Activated naive CD8-positive, alpha-beta T cell treated with anti-CD3 and anti-CD28 coated beads, Interleukin-2, amount 50 U/mL, for 16 hours (primary cell): ENCODE measurements around the gene TOMM70.
A peak's percentile ranks its signal among the peaks of the same experiment; 100 is the strongest.
"Not testable (repeated sequence)": the region's sequence is repeated elsewhere in the genome, so short reads cannot be mapped to it uniquely, and the experiment has no call there.

Source experiments
- DNase-seq: peaks from one replicate; pipeline ENCODE4 v3.0.0-alpha.2; 2020; ENCODE audit warnings: low read depth, low spot score

Gene TOMM70

DNA sequence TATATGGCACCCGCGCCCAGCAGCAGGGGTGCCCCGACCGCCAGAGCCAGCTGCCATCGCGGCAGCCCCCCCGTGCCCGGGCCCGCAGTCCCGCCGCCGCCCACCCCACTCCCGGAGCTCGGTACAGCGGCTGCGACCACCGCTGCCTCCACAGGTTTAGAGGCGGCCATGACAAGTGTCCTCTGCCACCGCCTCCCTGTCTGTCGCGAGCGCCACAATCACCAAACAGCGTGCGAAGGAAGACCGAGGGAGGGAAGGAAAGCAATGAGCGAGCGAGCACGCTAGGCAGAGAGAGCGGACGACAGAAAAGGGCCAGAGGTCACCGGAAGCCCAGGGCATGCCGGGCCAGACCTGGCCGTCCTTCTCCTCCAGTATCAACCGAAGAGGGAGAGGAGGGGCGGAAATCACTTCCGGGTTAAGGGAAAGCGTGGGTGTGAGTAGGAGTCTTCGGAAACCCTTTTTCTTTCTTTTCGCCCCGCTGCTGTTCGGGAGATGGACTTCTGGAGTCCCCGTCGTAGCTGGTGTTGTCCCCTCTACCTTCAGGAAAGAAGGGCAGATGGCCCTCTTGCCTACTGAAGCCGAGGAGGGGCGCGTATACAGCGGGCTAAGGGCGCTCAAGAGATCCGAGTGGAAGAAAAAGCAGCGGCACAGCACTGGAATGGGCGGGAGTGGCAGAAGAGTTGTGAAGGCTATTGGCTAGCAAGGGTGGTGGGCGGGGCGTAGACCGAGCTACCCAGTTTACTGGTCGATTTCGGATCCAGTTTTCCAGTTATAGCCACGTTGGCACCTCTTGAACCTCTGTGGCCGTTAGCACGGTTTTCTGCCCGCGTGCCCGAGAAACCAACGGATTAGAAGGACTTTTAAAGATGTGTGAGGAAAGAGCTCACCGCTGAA lies at the start of gene TOMM70, which contains the start of gene LNP1:
Gene TOMM70 (minus strand): TSS at position 310 of the 894 bp plus-strand sequence. CDS start 140 bp downstream, at position 170.
Gene LNP1 (plus strand): TSS at position 760 of the 894 bp plus-strand sequence. CDS start 28,191 bp downstream, outside the sequence.
- DNase-seq = peak; percentile 89

- DNase-seq = no peak
These were observed 48.3 kb upstream of the TOMM70 start for GRCh38 chr3:100449214-100449613.

DNA sequence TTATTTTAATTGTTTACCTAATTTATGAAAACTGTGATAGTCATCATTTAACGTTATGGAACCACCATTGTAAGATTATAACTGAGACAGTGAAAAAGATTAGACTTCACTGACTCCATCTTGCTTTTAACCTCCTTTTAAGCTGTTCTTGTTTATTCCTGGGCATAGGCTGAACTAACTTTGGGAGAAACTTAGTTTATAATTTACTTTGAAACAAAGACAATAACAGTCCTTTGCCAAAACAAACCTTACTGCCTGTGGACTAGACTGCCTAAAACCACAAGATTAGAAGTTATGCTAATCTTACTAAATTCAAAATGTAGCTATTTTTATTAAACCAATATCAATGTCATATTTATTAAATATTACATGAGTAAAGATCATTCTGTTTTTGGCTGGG lies 47.2 kb upstream of the TOMM70 start:
- DNase-seq = no peak

GRCh38 chr3:100447067-100447466 lies 46.2 kb upstream of the TOMM70 start:
- DNase-seq = not testable (repeated sequence)

DNA sequence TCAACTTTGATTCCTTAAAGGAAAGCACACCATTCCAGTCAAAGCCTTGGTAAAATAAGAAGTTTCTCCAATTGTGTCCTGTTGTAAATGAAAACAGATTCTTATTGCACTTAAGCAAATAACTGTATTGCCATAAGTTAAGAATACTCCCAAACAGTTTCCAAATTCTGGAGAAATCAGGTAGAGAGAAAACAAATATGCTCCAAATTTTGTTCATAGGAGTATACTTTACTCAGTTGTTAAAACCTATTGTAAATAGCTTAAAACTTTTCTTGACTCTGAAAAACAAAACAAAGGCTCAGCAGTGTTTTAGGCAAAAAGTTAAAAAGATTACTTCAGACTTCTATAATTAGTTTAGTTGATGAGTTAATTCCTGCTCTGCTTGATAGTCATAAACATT lies 42.8 kb upstream of the TOMM70 start:
- DNase-seq = no peak

DNA sequence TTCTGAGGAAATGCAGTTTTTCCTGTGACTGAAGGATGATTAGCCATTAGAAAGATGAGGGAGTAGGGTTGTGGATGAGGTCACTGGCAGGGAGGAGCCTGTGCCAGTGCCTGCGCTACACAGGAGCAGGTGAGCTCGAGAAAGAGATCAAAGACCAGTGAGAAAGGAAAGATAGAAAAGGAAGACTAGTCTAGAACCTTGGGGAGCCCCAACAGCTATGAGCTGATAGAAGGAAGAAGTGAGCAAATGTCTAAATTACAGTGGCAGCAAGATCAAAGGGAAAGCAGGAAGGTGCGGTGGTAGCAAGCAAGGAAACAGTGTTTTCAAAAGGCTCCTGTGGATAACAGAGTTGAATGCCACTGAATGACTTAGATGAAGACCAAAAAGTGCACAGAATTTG lies 40.0 kb upstream of the TOMM70 start:
- no peak for DNase-seq

DNA sequence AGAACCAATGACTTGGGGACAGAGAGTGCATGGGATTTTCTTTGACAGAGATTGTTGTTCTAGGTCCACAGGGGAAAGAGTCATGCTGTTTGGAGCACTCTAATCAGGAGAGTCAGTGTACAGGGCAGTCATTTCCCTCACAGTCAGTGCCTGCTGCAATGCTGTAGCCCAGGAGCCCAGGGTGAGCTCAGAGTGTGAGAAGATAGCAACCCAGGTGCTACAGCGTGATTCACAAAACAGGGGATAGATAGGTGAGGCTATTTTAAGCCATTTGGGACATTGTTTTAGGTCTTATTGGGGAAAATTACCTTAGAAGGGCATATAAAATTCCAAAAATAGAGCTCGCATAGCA lies 37.7 kb upstream of the TOMM70 start:
- DNase-seq = no peak

DNA sequence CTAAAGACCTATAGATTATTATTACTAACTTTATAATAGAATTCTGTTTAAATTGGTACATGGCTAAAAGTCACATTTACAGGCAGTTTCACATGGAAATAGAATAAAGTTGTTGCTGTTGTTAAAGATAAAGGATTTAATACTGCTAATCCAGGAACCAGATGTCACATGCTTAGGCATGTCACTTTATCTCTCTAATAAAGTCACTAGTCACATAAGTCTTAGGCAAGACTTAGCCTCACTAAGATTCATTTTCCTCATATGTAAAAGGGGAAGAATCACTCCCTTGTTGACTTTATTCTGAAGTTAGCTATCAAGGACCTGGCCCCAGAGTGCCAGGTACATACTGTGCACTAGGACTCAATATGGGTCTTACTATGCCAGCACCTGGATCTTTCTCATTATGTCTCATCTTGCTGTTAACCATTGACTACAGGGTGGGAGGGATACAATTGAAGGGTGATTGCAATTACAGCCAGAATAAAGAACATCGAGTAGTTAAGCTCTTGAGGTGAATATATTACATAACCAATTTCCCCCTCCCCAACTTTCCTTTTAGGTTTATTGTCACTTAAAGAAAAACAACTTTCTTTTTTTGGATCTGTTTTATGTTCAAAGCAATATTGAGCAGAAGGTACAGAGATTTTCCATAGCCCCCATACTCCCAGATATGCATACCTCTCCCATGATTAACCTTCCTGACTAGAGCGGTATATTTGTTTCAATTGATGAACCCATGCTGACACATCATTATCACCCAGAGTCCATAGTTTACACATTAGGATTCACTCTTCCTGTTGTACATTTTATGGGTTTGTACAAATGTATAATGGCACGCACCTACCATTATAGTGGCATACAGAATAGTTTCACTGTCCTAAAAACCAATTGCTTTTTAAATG lies 37.1 kb upstream of the TOMM70 start:
- no peak for DNase-seq

GRCh38 chr3:100436951-100437350 lies 36.1 kb upstream of the TOMM70 start:
- DNase-seq = no peak

DNA sequence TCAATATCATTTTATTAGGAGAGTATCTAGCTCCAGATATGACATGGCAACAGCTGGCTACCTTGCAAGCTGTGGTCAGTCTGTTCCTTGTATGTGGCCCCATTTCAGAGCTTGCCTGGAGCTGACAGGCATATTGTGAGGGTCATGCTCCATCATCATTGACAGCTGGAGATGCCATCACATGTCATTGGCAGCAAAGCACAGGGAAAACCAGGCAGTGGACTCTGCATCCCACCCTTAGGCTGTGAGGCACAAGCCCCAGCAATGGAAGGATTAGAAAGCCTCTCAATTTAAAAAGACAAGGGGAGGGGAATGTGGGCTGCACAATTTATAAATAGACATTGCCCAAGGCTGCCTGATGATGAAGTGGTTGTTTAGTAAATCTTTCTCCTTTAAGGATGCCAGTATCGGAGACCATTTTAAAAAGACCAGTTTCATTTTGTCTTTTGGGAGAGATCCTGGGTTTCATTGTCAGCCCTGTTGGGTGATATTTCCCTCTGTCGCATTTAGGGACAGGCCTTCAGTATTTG lies 28.4 kb upstream of the TOMM70 start:
- no peak for DNase-seq

DNA sequence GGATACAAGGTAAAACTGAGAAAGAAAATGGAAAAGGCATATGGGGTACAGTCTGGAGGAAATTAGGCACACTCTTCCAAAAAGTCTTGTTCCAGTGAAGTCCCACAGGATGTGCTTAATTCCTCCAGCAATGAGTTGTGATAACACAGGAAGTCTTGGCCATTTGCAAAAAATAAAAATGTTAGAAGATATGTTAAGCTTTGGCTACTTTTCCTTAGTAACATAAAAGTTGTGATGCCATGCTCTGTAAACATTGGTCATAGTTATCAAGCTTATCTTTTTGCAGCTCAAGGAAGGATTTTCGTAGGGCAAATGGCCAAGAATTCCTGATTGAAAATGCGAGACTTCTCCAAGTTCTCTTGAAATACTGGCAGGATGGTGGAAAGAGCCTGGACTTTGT lies 26.8 kb upstream of the TOMM70 start:
- DNase-seq = no peak

GRCh38 chr3:100426067-100426682 lies 25.3 kb upstream of the TOMM70 start:
- DNase-seq = no peak

DNA sequence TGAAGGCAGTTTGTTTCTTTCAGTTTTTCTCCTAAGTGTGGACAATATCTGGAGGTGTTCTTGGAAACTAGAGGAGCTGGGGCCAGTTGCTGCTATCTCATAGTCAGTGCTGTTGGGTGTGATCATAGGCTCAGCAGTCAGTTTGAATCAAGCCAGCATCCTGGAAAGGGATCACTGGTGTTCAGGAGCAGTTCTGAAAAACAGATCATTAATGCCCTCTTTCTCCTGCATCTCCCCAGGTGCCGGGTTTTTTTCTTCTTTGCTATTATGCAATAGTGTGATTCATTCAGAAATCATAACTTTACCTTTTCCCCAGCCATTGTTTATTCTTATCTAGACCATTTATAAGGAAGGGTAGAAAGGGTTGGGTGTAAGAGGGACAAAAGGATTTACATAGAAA lies 24.4 kb upstream of the TOMM70 start:
- no peak for DNase-seq

DNA sequence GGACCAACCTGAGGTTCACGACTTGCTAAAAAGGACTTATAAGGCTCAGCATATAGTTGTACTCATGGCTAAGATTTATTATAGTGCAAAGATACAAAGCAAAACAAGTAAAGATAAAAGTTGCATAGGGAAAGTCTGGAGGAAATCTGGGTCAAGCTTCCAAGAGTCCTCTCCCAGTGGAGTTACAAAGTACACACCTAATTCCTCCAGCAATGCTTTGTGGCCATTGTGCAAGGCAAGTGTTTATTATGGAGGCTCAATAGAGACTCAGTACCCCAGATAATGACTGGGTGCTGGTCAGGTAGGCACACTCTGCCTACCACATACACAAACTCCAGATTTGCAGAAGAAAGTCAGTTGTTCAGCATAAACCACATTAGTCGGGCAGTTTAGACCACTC lies 23.4 kb upstream of the TOMM70 start:
- no peak for DNase-seq

GRCh38 chr3:100423611-100424010 lies 22.7 kb upstream of the TOMM70 start:
- no peak for DNase-seq

- no peak for DNase-seq
These were observed 20.0 kb upstream of the TOMM70 start for GRCh38 chr3:100420885-100421284.

GRCh38 chr3:100419406-100419805 lies 18.5 kb upstream of the TOMM70 start:
- DNase-seq = no peak

DNA sequence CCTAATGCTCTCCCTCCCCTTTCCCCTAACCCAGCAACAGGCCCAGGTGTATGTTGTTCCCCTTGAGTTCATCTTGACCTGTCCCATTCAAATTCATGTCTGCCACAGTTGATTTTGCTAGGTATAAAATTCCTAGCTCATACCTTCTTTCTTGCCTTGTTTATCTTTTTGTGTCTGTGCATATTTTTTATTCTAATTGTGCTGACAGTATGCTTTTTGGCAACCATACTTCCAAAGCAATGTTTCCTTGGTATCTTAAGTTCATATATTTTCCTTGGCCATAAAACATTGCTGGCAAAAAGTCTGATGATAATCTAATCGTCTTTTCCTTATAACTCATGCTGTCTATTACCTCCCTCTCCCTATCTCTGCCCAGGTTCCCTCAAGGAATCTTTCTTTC lies 16.0 kb upstream of the TOMM70 start:
- no peak for DNase-seq

DNA sequence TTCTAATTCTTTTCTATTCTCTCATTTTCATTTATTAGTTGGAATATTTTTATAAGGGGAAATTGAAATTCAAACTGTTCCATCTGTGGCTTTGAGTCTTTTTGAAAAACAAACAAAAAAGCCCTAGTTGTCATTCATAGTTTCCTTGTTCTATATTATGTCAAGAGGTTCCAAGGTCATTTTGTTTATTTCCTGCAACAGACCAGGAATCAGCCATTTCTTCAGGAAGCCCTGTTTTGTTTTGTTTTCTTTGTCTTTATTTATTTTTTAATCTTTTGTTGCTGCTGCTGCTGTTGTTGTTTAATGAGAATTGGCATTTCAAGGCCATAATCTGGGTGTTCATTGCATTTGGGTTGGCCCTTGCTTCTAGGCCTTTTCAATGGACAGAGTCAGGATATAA lies 15.3 kb upstream of the TOMM70 start:
- DNase-seq = no peak

DNA sequence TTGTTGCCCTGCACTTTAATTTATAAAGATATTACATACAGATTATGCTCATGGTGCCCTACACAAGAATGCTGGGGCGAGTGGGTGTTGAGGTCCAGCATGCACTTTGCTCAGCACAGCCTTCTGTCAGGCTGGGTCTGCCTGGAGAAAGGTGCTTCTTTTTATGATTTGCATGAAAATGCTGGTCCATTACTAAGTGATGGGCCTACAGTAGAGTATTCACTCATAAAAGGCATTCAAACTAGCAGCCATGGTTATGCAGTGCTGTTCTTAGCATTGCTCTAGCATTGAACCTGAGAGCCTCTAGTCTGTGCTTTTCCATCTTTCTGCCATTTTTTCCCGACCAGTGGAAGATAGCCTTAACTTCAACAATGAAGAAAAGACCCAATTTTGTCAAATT lies 12.7 kb upstream of the TOMM70 start:
- DNase-seq = no peak

GRCh38 chr3:100412912-100413590 lies 12.2 kb upstream of the TOMM70 start:
- no peak for DNase-seq
